ENCODE measurements around the gene CAMTA1. TPM values are rescaled to one million over a fixed set of nuclear protein-coding genes. Genes with fewer than 3 reads are reported as not detected.
A peak's percentile ranks its signal among the peaks of the same experiment; 100 is the strongest.

Gene CAMTA1
- total and polyA plus RNA-seq, 3 experiments from 2014 or later: 60.2 to 79.0 (median 61.7) TPM

DNA sequence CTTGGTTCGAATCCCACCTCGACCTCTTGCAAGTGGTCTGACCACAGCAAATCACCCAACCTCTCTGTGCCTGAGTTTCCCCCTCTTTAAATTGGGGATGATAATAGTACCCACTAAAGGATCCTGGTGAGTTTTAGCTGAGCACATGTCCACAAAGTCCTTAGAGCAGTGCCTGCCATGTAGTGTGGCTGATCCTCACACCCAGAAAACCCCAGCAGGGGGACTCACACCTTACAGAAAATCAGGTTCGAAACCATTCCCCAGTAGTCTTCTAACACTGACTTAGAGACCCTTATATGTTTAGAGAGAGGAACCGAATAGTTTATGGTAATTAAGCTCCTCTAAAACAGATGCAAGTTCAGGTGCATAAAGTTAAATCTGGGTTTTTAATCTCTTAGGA is 89.0 kb downstream of the CAMTA1 start:
- Histone ChIP-seq H3K9me3 (ENCODE audit: low read length) (no peaks in the 10 kb centered on the region), H3K27me3 (ENCODE audit: insufficient read depth, low read length, poor library complexity, severe bottlenecking) (no peaks in the 10 kb centered on the region), H3K36me3 (ENCODE audit: insufficient read depth, low read length) (no peaks in the 10 kb centered on the region), H3K4me3 (ENCODE audit: low read length) (no peak overlapping the region), H3K27ac (ENCODE audit: low read depth, low read length) (no peak overlapping the region), H3K4me1 (ENCODE audit: insufficient read depth, low read length) (no peaks in the 10 kb centered on the region)
- Mint-ChIP-seq H3K4me3 (no peak overlapping the region), H3K27ac (no peak overlapping the region), H3K4me1 (peaks cover 14 to 32% (median 26%) of the 10 kb centered on the region in 3 donors), H3K36me3 (peaks cover 4 to 54% (median 11%) of the 10 kb centered on the region in 3 donors), H3K27me3 (no peaks in the 10 kb centered on the region), H3K9me3 (no peaks in the 10 kb centered on the region)
- ChIA-PET POLR2A (no interaction called here), CTCF (no interaction called here)
- no peak for DNase-seq

DNA sequence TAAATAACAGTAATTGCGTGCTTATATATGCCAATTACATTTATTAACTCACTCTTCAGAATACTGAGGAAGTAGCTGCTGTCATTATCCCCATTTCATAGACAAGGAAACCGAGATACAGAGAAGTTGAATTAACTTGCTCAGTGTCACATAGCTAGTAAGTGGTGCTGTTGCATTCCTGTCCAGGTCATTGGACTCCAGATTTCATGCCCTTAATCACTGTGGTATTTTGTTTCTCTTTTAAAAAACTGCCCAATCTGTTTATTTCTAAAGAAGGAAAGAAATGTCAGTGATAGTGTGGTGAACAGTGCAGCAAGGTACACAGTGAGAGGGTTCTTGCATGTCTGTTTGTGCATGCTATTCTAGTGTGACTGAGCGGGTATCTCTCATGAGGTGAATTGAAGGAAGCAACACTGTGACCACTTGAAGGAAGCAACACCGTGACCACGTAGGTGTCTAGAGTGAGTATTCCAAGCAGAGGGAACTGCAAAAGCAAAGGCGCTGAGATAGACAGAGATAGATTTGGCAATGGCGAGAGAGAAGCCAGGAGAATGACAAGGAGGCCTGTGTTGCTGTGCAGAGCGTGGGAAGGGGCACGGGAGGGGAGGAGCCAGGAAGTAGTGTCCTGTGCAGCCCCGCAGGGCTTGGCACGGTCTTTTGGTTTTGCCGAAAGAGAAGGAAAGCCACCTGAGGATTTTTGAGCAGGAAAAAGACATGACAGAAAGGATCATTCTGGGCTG is 95.9 kb downstream of the CAMTA1 start:
- CTCF ChIA-PET: interaction anchor here (0.7 kb wide), 2 partner anchors 9 to 164 kb away, joined by 4 read pairs; no protein-coding TSS in a partner anchor
- Mint-ChIP-seq H3K27ac (peak overlapping the region in 2 of 8 donors; percentile 54 to 63), H3K27me3 (peaks cover 0 to 2% of the 10 kb centered on the region in 2 donors), H3K36me3 (peaks cover under 1 to 27% (median 18%) of the 10 kb centered on the region in 3 donors), H3K9me3 (no peaks in the 10 kb centered on the region), H3K4me1 (peaks cover 0 to 9% (median 4%) of the 10 kb centered on the region in 3 donors), H3K4me3 (no peak overlapping the region)
- Histone ChIP-seq H3K4me1 (ENCODE audit: insufficient read depth, low read length) (no peaks in the 10 kb centered on the region), H3K4me3 (ENCODE audit: low read length) (no peak overlapping the region), H3K9me3 (ENCODE audit: low read length) (no peaks in the 10 kb centered on the region), H3K27me3 (ENCODE audit: insufficient read depth, low read length, poor library complexity, severe bottlenecking) (no peaks in the 10 kb centered on the region), H3K27ac (ENCODE audit: low read depth, low read length) (no peak overlapping the region), H3K36me3 (ENCODE audit: insufficient read depth, low read length) (no peaks in the 10 kb centered on the region)
- POLR2A ChIA-PET: no interaction called here
- DNase-seq: no peak

DNA sequence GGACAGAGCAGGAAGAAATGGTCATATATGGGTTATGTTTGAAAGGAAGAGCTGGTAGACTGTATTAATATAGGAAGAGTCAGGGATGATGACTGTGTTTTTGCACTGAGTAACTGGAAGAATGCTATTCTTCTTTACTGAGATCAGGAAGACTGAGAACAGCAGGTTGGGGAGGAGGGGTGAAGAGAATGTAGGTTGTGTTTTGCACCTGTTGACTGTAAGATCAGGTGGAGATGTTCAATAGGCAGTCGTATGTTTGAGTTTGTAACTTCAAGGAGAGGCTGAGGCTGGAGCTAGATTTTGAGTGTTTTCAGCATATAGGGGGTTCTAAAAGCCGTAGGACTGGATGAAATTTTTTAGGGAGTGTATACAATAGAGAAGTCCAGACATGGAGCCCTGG is 97.2 kb downstream of the CAMTA1 start:
- H3K36me3 ChIP-seq (ENCODE audit: insufficient read depth, low read length): no peaks in the 10 kb centered on the region
- no peaks in the 10 kb centered on the region for H3K27me3 ChIP-seq (ENCODE audit: insufficient read depth, low read length, poor library complexity, severe bottlenecking)
- CTCF ChIA-PET: no interaction called here
- H3K9me3 ChIP-seq (ENCODE audit: low read length): no peaks in the 10 kb centered on the region
- POLR2A ChIA-PET: no interaction called here
- Mint-ChIP-seq H3K27ac (no peak overlapping the region), H3K36me3 (peaks cover 0 to 28% (median 15%) of the 10 kb centered on the region in 3 donors), H3K27me3 (peaks cover 0 to 2% of the 10 kb centered on the region in 2 donors), H3K9me3 (no peaks in the 10 kb centered on the region), H3K4me1 (peaks cover 0 to 9% (median 4%) of the 10 kb centered on the region in 3 donors), H3K4me3 (no peak overlapping the region)
- H3K4me1 ChIP-seq (ENCODE audit: insufficient read depth, low read length): no peaks in the 10 kb centered on the region
- H3K27ac ChIP-seq (ENCODE audit: low read depth, low read length): no peak overlapping the region
- no peak for DNase-seq
- no peak overlapping the region for H3K4me3 ChIP-seq (ENCODE audit: low read length)

GRCh38 chr1:6884652-6885153 is 99.4 kb downstream of the CAMTA1 start:
- Histone ChIP-seq H3K9me3 (ENCODE audit: low read length) (no peaks in the 10 kb centered on the region), H3K27ac (ENCODE audit: low read depth, low read length) (no peak overlapping the region), H3K27me3 (ENCODE audit: insufficient read depth, low read length, poor library complexity, severe bottlenecking) (no peaks in the 10 kb centered on the region), H3K4me3 (ENCODE audit: low read length) (no peak overlapping the region), H3K36me3 (ENCODE audit: insufficient read depth, low read length) (no peaks in the 10 kb centered on the region), H3K4me1 (ENCODE audit: insufficient read depth, low read length) (no peaks in the 10 kb centered on the region)
- H3K36me3 Mint-ChIP-seq: peaks cover 0 to 24% (median 14%) of the 10 kb centered on the region in 3 donors
- H3K27ac Mint-ChIP-seq: no peak overlapping the region
- H3K4me3 Mint-ChIP-seq: no peak overlapping the region
- ChIA-PET CTCF (no interaction called here), POLR2A (no interaction called here)
- no peaks in the 10 kb centered on the region for H3K9me3 Mint-ChIP-seq
- peaks cover 0 to 2% of the 10 kb centered on the region in 2 donors for H3K27me3 Mint-ChIP-seq
- H3K4me1 Mint-ChIP-seq: peaks cover 0 to 9% (median 4%) of the 10 kb centered on the region in 3 donors
- no peak for DNase-seq

GRCh38 chr1:6885426-6885825 is 100.2 kb downstream of the CAMTA1 start:
- no peaks in the 10 kb centered on the region for H3K4me1 ChIP-seq (ENCODE audit: insufficient read depth, low read length)
- Mint-ChIP-seq H3K36me3 (peaks cover 0 to 24% (median 14%) of the 10 kb centered on the region in 3 donors), H3K4me3 (no peak overlapping the region), H3K4me1 (peaks cover 0 to 9% (median 4%) of the 10 kb centered on the region in 3 donors), H3K27ac (no peak overlapping the region), H3K27me3 (peaks cover 0 to 2% of the 10 kb centered on the region in 2 donors), H3K9me3 (no peaks in the 10 kb centered on the region)
- no peaks in the 10 kb centered on the region for H3K9me3 ChIP-seq (ENCODE audit: low read length)
- DNase-seq: no peak
- H3K36me3 ChIP-seq (ENCODE audit: insufficient read depth, low read length): no peaks in the 10 kb centered on the region
- H3K4me3 ChIP-seq (ENCODE audit: low read length): no peak overlapping the region
- H3K27me3 ChIP-seq (ENCODE audit: insufficient read depth, low read length, poor library complexity, severe bottlenecking): no peaks in the 10 kb centered on the region
- CTCF ChIA-PET: no interaction called here
- POLR2A ChIA-PET: no interaction called here
- no peak overlapping the region for H3K27ac ChIP-seq (ENCODE audit: low read depth, low read length)

- Mint-ChIP-seq H3K9me3 (no peaks in the 10 kb centered on the region), H3K4me3 (no peak overlapping the region), H3K27me3 (no peaks in the 10 kb centered on the region), H3K27ac (peak overlapping the region in 1 of 8 donors; percentile 19), H3K36me3 (peaks cover 0 to 24% (median 11%) of the 10 kb centered on the region in 3 donors), H3K4me1 (no peaks in the 10 kb centered on the region)
- Histone ChIP-seq H3K9me3 (ENCODE audit: low read length) (no peaks in the 10 kb centered on the region), H3K36me3 (ENCODE audit: insufficient read depth, low read length) (no peaks in the 10 kb centered on the region), H3K4me1 (ENCODE audit: insufficient read depth, low read length) (no peaks in the 10 kb centered on the region), H3K27me3 (ENCODE audit: insufficient read depth, low read length, poor library complexity, severe bottlenecking) (no peaks in the 10 kb centered on the region), H3K27ac (ENCODE audit: low read depth, low read length) (no peak overlapping the region), H3K4me3 (ENCODE audit: low read length) (no peak overlapping the region)
- DNase-seq: no peak
- CTCF ChIA-PET: no interaction called here
- POLR2A ChIA-PET: no interaction called here
These were observed 101.3 kb downstream of the CAMTA1 start for GRCh38 chr1:6886523-6886922.

DNA sequence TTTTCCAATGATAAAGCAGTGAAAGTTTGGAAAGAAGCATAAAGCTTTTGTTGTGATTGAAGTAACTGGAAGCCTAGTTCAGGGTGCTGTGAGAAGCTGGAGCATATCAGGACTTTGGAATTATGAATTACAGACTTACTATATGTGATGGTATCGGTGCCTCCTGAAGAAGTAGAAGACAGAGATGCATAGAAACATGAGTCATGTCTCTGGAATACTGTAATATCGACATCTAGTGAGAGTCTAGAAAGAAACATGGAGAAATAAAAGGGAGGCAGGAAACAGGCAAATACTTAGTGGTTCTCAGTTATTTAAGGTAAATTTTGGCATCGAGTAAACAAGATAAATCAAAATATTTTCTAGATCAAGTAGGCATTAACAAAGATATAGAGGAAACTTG is 103.0 kb downstream of the CAMTA1 start:
- H3K27ac ChIP-seq (ENCODE audit: low read depth, low read length): no peak overlapping the region
- no peaks in the 10 kb centered on the region for H3K4me1 ChIP-seq (ENCODE audit: insufficient read depth, low read length)
- no peaks in the 10 kb centered on the region for H3K27me3 ChIP-seq (ENCODE audit: insufficient read depth, low read length, poor library complexity, severe bottlenecking)
- H3K36me3 Mint-ChIP-seq: peaks cover 0 to 24% (median 11%) of the 10 kb centered on the region in 3 donors
- DNase-seq: no peak
- ChIA-PET CTCF (no interaction called here), POLR2A (no interaction called here)
- no peaks in the 10 kb centered on the region for H3K9me3 ChIP-seq (ENCODE audit: low read length)
- peaks cover 0 to 3% (median 0%) of the 10 kb centered on the region in 3 donors for H3K4me1 Mint-ChIP-seq
- H3K27ac Mint-ChIP-seq: no peak overlapping the region
- H3K4me3 ChIP-seq (ENCODE audit: low read length): no peak overlapping the region
- no peaks in the 10 kb centered on the region for H3K36me3 ChIP-seq (ENCODE audit: insufficient read depth, low read length)
- no peaks in the 10 kb centered on the region for H3K27me3 Mint-ChIP-seq
- H3K9me3 Mint-ChIP-seq: no peaks in the 10 kb centered on the region
- H3K4me3 Mint-ChIP-seq: no peak overlapping the region

- H3K4me1 ChIP-seq (ENCODE audit: insufficient read depth, low read length): no peaks in the 10 kb centered on the region
- POLR2A ChIA-PET: no interaction called here
- no peak for DNase-seq
- Mint-ChIP-seq H3K36me3 (peaks cover 0 to 25% (median 11%) of the 10 kb centered on the region in 3 donors), H3K4me1 (peaks cover 0 to 3% (median 0%) of the 10 kb centered on the region in 3 donors), H3K27ac (no peak overlapping the region), H3K27me3 (no peaks in the 10 kb centered on the region), H3K4me3 (no peak overlapping the region), H3K9me3 (no peaks in the 10 kb centered on the region)
- no peaks in the 10 kb centered on the region for H3K27me3 ChIP-seq (ENCODE audit: insufficient read depth, low read length, poor library complexity, severe bottlenecking)
- H3K4me3 ChIP-seq (ENCODE audit: low read length): no peak overlapping the region
- H3K36me3 ChIP-seq (ENCODE audit: insufficient read depth, low read length): no peaks in the 10 kb centered on the region
- no peak overlapping the region for H3K27ac ChIP-seq (ENCODE audit: low read depth, low read length)
- CTCF ChIA-PET: interaction anchor here (1.7 kb wide), 1 partner anchor 169 kb away, joined by 5 read pairs; no protein-coding TSS in a partner anchor
- no peaks in the 10 kb centered on the region for H3K9me3 ChIP-seq (ENCODE audit: low read length)
These were observed 103.6 kb downstream of the CAMTA1 start for GRCh38 chr1:6888870-6889269.

All from CD8-positive, alpha-beta memory T cell (primary cell).